H1 (cell line): Measurements from ENCODE around the gene CASP8AP2. TPM values are rescaled to one million over a fixed set of nuclear protein-coding genes. Genes with fewer than 3 reads are reported as not detected.

ENCODE experiments used
- CTCF ChIA-PET: fragments of 300-600 bp; sonication (Branson Sonifier 250); formaldehyde crosslinking; loops from one replicate; lab custom pipeline; 2021; ENCODE audit not compliant: partially characterized antibody; lab: Charles Lee
- POLR2A ChIA-PET: fragments of 300-600 bp; sonication (Branson Sonifier 250); formaldehyde crosslinking; loops from one replicate; lab custom pipeline; 2021; ENCODE audit warnings: inconsistent platforms; ENCODE audit not compliant: partially characterized antibody; lab: Charles Lee
- DNase-seq, 2 experiments: peaks; one replicate each; pipeline versions ENCODE4 v3.0.0 to v3.0.0-alpha.2; 2010 to 2022; ENCODE audit warnings: low spot score in 2 of 2, low read depth in 1 of 2, mixed read lengths in 1 of 2
- FAIRE-seq: peaks from 2 replicates; lab custom pipeline; 2011; peaks lifted over from hg19 to GRCh38; lab: Jason Lieb, UNC
- H2AFZ ChIP-seq: 2 replicates; pipeline ENCODE4 v1.8.1; 2012; ENCODE audit warnings: low read length, inconsistent platforms
- H2AK5ac ChIP-seq: 2 replicates; pipeline ENCODE4 v1.6.1; 2013; ENCODE audit warnings: low read depth, low read length
- H2BK120ac ChIP-seq: replicated peaks from 2 replicates; pipeline ENCODE3; 2013; ENCODE audit warnings: low read depth, low read length, inconsistent platforms
- H2BK12ac ChIP-seq: 2 replicates; pipeline ENCODE4 v1.6.1; 2013; ENCODE audit warnings: low read depth, low read length
- H2BK15ac ChIP-seq: 2 replicates; pipeline ENCODE4 v1.6.1; 2013; ENCODE audit warnings: low read length
- H2BK20ac ChIP-seq: 2 replicates; pipeline ENCODE4 v1.6.1; 2013; ENCODE audit warnings: low read length
- H2BK5ac ChIP-seq: 2 replicates; pipeline ENCODE4 v1.6.1; 2013; ENCODE audit warnings: low read depth, low read length
- H3K14ac ChIP-seq: 2 replicates; pipeline ENCODE4 v1.6.1; 2013; ENCODE audit warnings: inconsistent platforms; ENCODE audit not compliant: insufficient read length
- H3K18ac ChIP-seq: 2 replicates; pipeline ENCODE4 v1.6.1; 2013; ENCODE audit warnings: low read length; ENCODE audit errors: extremely low read depth
- H3K23ac ChIP-seq: 2 replicates; pipeline ENCODE4 v1.6.1; 2013; ENCODE audit warnings: inconsistent platforms; ENCODE audit not compliant: insufficient read length
- H3K23me2 ChIP-seq: 2 replicates; pipeline ENCODE4 v1.6.1; 2013; ENCODE audit warnings: low read depth, low read length
- H3K27ac ChIP-seq: 2 replicates; pipeline ENCODE4 v1.6.1; 2011; ENCODE audit warnings: low read depth, low read length, inconsistent platforms
- H3K27me3 ChIP-seq, 4 experiments: replicated peaks in 1 of 4; 1 replicate in 1 of 4; 2 replicates in 3 of 4; pipeline versions ENCODE4 v1.6.1 to v1.8.1; 2011 to 2013; ENCODE audit warnings: low read length in 3 of 4, mild to moderate bottlenecking in 3 of 4, inconsistent platforms in 2 of 4, mixed read lengths in 2 of 4, moderate library complexity in 1 of 4; ENCODE audit not compliant: control insufficient read depth in 3 of 4, insufficient read depth in 3 of 4; ENCODE audit errors: extremely low read depth in 1 of 4
- H3K36me3 ChIP-seq, 4 experiments: 2 replicates each; pipeline versions ENCODE4 v1.6.1 to v1.8.1; 2011 to 2013; ENCODE audit warnings: mild to moderate bottlenecking in 4 of 4, low read length in 3 of 4, moderate library complexity in 2 of 4, control low read depth in 1 of 4, inconsistent platforms in 1 of 4; ENCODE audit not compliant: insufficient read depth in 4 of 4, control insufficient read depth in 2 of 4
- H3K4ac ChIP-seq: replicated peaks from 2 replicates; pipeline ENCODE3; 2013; ENCODE audit warnings: low read length, low read depth, mixed read lengths, inconsistent platforms; ENCODE audit not compliant: insufficient read length
- H3K4me1 ChIP-seq, 4 experiments: replicated peaks in 1 of 4; 1 replicate in 1 of 4; 2 replicates in 3 of 4; pipeline versions ENCODE4 v1.6.1 to v1.8.1; 2011 to 2013; ENCODE audit warnings: low read length in 3 of 4, inconsistent platforms in 2 of 4, mixed read lengths in 1 of 4; ENCODE audit not compliant: insufficient read depth in 4 of 4, control insufficient read depth in 3 of 4
- H3K4me2 ChIP-seq, 2 experiments: 2 replicates each; pipeline versions ENCODE4 v1.6.1 to v1.8.1; 2011 to 2013; ENCODE audit warnings: low read depth in 2 of 2, low read length in 2 of 2, control low read depth in 1 of 2, inconsistent platforms in 1 of 2, mild to moderate bottlenecking in 1 of 2; ENCODE audit not compliant: insufficient read depth in 1 of 2
- H3K4me3 ChIP-seq, 4 experiments: fragments of 200-600, 300-600 bp in 1 of 4; sonication (generic), shearing (Covaris generic), sonication (Bioruptor Twin) in 1 of 4; 2 replicates each; pipeline versions ENCODE4 v1.5.1 to v1.8.1; 2011 to 2016; ENCODE audit warnings: low read length in 4 of 4, low read depth in 3 of 4, control low read depth in 2 of 4, inconsistent platforms in 2 of 4, mild to moderate bottlenecking in 2 of 4, mixed read lengths in 1 of 4, moderate library complexity in 1 of 4; ENCODE audit not compliant: insufficient read depth in 2 of 4; ENCODE audit errors: extremely low read depth in 1 of 4
- H3K56ac ChIP-seq: replicated peaks from 2 replicates; pipeline ENCODE3; 2013; ENCODE audit warnings: low read depth, mild to moderate bottlenecking, mixed read lengths, low read length, inconsistent platforms; ENCODE audit not compliant: insufficient read length
- H3K79me1 ChIP-seq: 2 replicates; pipeline ENCODE4 v1.6.1; 2013; ENCODE audit warnings: low read depth, low read length, control low read depth
- H3K79me2 ChIP-seq, 2 experiments: 2 replicates each; pipeline versions ENCODE4 v1.6.1 to v1.8.1; 2012 to 2013; ENCODE audit warnings: low read length in 2 of 2, mild to moderate bottlenecking in 2 of 2, inconsistent platforms in 1 of 2; ENCODE audit not compliant: insufficient read depth in 2 of 2, control insufficient read depth in 1 of 2
- H3K9ac ChIP-seq, 4 experiments: replicated peaks in 1 of 4; 1 replicate in 1 of 4; 2 replicates in 3 of 4; pipeline versions ENCODE4 v1.6.1 to v1.8.1; 2011 to 2013; ENCODE audit warnings: low read depth in 3 of 4, low read length in 3 of 4, control low read depth in 2 of 4, mild to moderate bottlenecking in 2 of 4, moderate library complexity in 2 of 4, inconsistent platforms in 1 of 4; ENCODE audit errors: extremely low read depth in 1 of 4
- H3K9me3 ChIP-seq, 2 experiments: 2 replicates each; pipeline versions ENCODE4 v1.6.1 to v1.8.1; 2012 to 2013; ENCODE audit warnings: mild to moderate bottlenecking in 2 of 2, moderate library complexity in 2 of 2, control low read depth in 1 of 2, inconsistent platforms in 1 of 2, low read depth in 1 of 2, low read length in 1 of 2, mixed read lengths in 1 of 2; ENCODE audit not compliant: insufficient read depth in 2 of 2
- H4K20me1 ChIP-seq, 2 experiments: replicated peaks in 1 of 2; 2 replicates each; pipeline versions ENCODE3 to v1.8.1; 2011 to 2013; ENCODE audit warnings: inconsistent platforms in 2 of 2, low read length in 2 of 2, mild to moderate bottlenecking in 1 of 2; ENCODE audit not compliant: insufficient read depth in 2 of 2, control insufficient read depth in 1 of 2
- H4K5ac ChIP-seq: 2 replicates; pipeline ENCODE4 v1.6.1; 2013; ENCODE audit warnings: low read length, low read depth, mixed read lengths, inconsistent platforms; ENCODE audit not compliant: insufficient read length
- H4K8ac ChIP-seq: 2 replicates; pipeline ENCODE4 v1.8.0; 2013; ENCODE audit warnings: mild to moderate bottlenecking, moderate library complexity, low read length, inconsistent platforms; ENCODE audit not compliant: insufficient read depth; ENCODE audit errors: extremely low read depth
- H4K91ac ChIP-seq: replicated peaks from 2 replicates; pipeline ENCODE3; 2013; ENCODE audit warnings: low read length, mixed read lengths, inconsistent platforms; ENCODE audit not compliant: insufficient read length
- ATF2 ChIP-seq: IDR thresholded peaks from 2 replicates; pipeline ENCODE4 v1.6.1; 2012; ENCODE audit warnings: low read length, inconsistent platforms
- ATF3 ChIP-seq: IDR thresholded peaks from 2 replicates; pipeline ENCODE4 v1.6.1; 2011; ENCODE audit warnings: low read depth, mild to moderate bottlenecking, low read length; ENCODE audit not compliant: insufficient read depth
- CBX5 ChIP-seq: fragments of 300-800, 300-1000 bp; sonication (generic); IDR thresholded peaks from 2 replicates; pipeline ENCODE4 v1.7.1; 2016; ENCODE audit warnings: antibody characterized with exemption, low read length, low read depth
- JUN ChIP-seq: IDR thresholded peaks from 2 replicates; pipeline ENCODE4 v1.6.1; 2011; ENCODE audit warnings: low read depth, mild to moderate bottlenecking, improper control_type of control experiment, low read length
- KDM5A ChIP-seq: fragments of 200-600 bp; IDR thresholded peaks from 2 replicates; pipeline ENCODE4 v1.7.1; 2012; ENCODE audit warnings: mild to moderate bottlenecking, low read length, inconsistent platforms, mixed read lengths
- MAFK ChIP-seq: IDR thresholded peaks from 2 replicates; pipeline ENCODE4 v1.6.1; 2012; ENCODE audit warnings: low read depth, mild to moderate bottlenecking, improper control_type of control experiment, low read length
- POU5F1 ChIP-seq: IDR thresholded peaks from 2 replicates; pipeline ENCODE4 v1.6.1; 2011; ENCODE audit warnings: low read depth, mild to moderate bottlenecking, low read length, moderate library complexity
- RFX5 ChIP-seq: IDR thresholded peaks from 2 replicates; pipeline ENCODE4 v1.6.1; 2011; ENCODE audit warnings: low read depth, low read length, improper control_type of control experiment, borderline replicate concordance
- SAP30 ChIP-seq: fragments of 300-600 bp; sonication (generic); IDR thresholded peaks from 2 replicates; pipeline ENCODE4 v1.7.1; 2012; ENCODE audit warnings: low read length, moderate library complexity, mild to moderate bottlenecking, inconsistent platforms; ENCODE audit not compliant: insufficient read depth, insufficient replicate concordance
- TAF1 ChIP-seq: IDR thresholded peaks from 2 replicates; pipeline ENCODE4 v1.6.1; 2011; ENCODE audit warnings: mild to moderate bottlenecking, low read depth, low read length
- TEAD4 ChIP-seq: IDR thresholded peaks from 2 replicates; pipeline ENCODE4 v1.6.1; 2012; ENCODE audit warnings: low read depth, low read length, inconsistent platforms, mixed read lengths
- WGBS, 2 experiments: shearing (Covaris generic) in 1 of 2; methylation state at CpG; one replicate each; pipeline versions ENCODE4 v1.1.6 to v1.1.7; 2013 to 2015; ENCODE audit warnings: low lambda C conversion rate in 2 of 2, mixed read lengths in 2 of 2, inconsistent platforms in 1 of 2, low coverage in 1 of 2, missing lambda C conversion rate in 1 of 2; ENCODE audit not compliant: insufficient replicate concordance in 2 of 2, insufficient coverage in 1 of 2, insufficient read length in 1 of 2; ENCODE audit errors: extremely low coverage in 1 of 2, missing lambda C conversion rate in 1 of 2; 5-methylcytosine and 5-hydroxymethylcytosine counted together
- polyA plus RNA-seq, 7 experiments: library from polyadenylated mRNA; depleted of rRNA in 3 of 7; stranded (reverse) in 5 of 7; unstranded in 2 of 7; fragments of >200 nt in 5 of 7; fragments of 200-250 nt in 2 of 7; gene quantifications; 1 replicate in 5 of 7; 2 replicates in 1 of 7; 4 replicates in 1 of 7; pipeline versions ENCODE4 v1.2.1 to v1.2.3, GENCODE V29; 2011 to 2013; ENCODE audit warnings: missing spikeins in 2 of 7, mixed read lengths in 2 of 7
- total RNA-seq: library from RNA; stranded (reverse); fragmentation: NEBNext Ultra II Directional; extraction: Animal tissue kit (Norgen Biotek cat#: 25700); gene quantifications from 2 replicates; pipeline ENCODE4 v1.2.1, GENCODE V29; 2021

CASP8AP2 gene
- total and polyA plus RNA-seq, 2 of the 8 experiments (the other 6 are each of a cell fraction or from before 2014, with no cell fraction given), result 6.9 to 32.1 TPM

- WGBS, 2 experiments, result 96% methylated on average over 3 of the region's 3 CpGs; no CpG with 5 or more reads in 1 of the 2 experiments
- Histone ChIP-seq H3K79me2 (no peaks in the 10 kb centered on the region), H2BK120ac (no peak overlapping the region), H4K20me1 (no peaks in the 10 kb centered on the region), H3K4me3 (no peak overlapping the region), H2BK12ac (no peak overlapping the region), H3K9ac (no peak overlapping the region), H2BK20ac (no peak overlapping the region), H4K91ac (no peak overlapping the region), H2AK5ac (no peak overlapping the region), H3K4me1 (peaks cover 0 to 5% (median under 1%) of the 10 kb centered on the region in 4 experiments; a peak in 1 of 7 replicates), H3K4ac (no peak overlapping the region), H3K36me3 (no peaks in the 10 kb centered on the region), H3K23ac (no peak overlapping the region), H4K5ac (no peak overlapping the region), H3K27ac (no peak overlapping the region), H3K27me3 (no peaks in the 10 kb centered on the region), H3K79me1 (no peaks in the 10 kb centered on the region), H4K8ac (no peak overlapping the region), H3K23me2 (no peaks in the 10 kb centered on the region), H3K14ac (no peak overlapping the region), H2AFZ (peak overlapping the region; percentile 77), H3K9me3 (no peaks in the 10 kb centered on the region), H3K56ac (no peak overlapping the region), H3K4me2 (no peak overlapping the region), H2BK15ac (no peak overlapping the region), H2BK5ac (0 out of 2 replicates have a peak overlapping the region, but pooled peaks have one; percentile 35), H3K18ac (peak overlapping the region; percentile 3; the same call in 1 of the 2 replicates)
- FAIRE-seq (no peak), DNase-seq (peak in 1 of 2 experiments; percentile 42)
- POLR2A ChIA-PET, result no interaction called here
- CTCF ChIA-PET, result interaction anchor here (0.7 to 0.8 kb wide), 2 partner anchors 16 to 424 kb away, joined by 3 read pairs; no protein-coding TSS in a partner anchor
- TF ChIP-seq KDM5A (no peak), MAFK (no peak), POU5F1 (no peak), TEAD4 (no peak; the same call in 1 of the 2 replicates), TAF1 (no peak), ATF2 (no peak), ATF3 (no peak), SAP30 (no peak), CBX5 (no peak), JUN (no peak), RFX5 (no peak)
Measured at GRCh38 chr6:89917801-89918366, 88.2 kb downstream of the CASP8AP2 start.
